ENCODE results near the gene NUDT9.
"Not testable (repeated sequence)": the region's sequence is repeated elsewhere in the genome, so short reads cannot be mapped to it uniquely, and the experiment has no call there.

The NUDT9 gene

GRCh38 chr4:87422104-87423052 is at the start of gene NUDT9:
NUDT9 (plus strand) TSS chr4:87422573; CDS start chr4:87422906, 333 bp downstream.
- DNase-seq (ENCODE audit: low read depth in 2 of 2) = peak; percentile 70 to 82

GRCh38 chr4:87375719-87376291 is 46.6 kb upstream of the NUDT9 start:
- DNase-seq (ENCODE audit: low read depth in 2 of 2) = no peak

- no peak for DNase-seq (ENCODE audit: low read depth in 2 of 2)
Observed at GRCh38 chr4:87377816-87378215, 44.6 kb upstream of the NUDT9 start.

- DNase-seq (ENCODE audit: low read depth in 2 of 2) = no peak
Observed at GRCh38 chr4:87382116-87382515, 40.3 kb upstream of the NUDT9 start.

GRCh38 chr4:87382931-87383330 is 39.4 kb upstream of the NUDT9 start:
- DNase-seq (ENCODE audit: low read depth in 2 of 2) = no peak

- DNase-seq (ENCODE audit: low read depth in 2 of 2) = not testable (repeated sequence)
Observed at GRCh38 chr4:87384466-87385132, 37.8 kb upstream of the NUDT9 start.

- no peak for DNase-seq (ENCODE audit: low read depth in 2 of 2)
Observed at GRCh38 chr4:87387237-87387636, 35.1 kb upstream of the NUDT9 start.

- DNase-seq (ENCODE audit: low read depth in 2 of 2) = no peak
Observed at GRCh38 chr4:87388901-87389300, 33.5 kb upstream of the NUDT9 start.

GRCh38 chr4:87390055-87390454 is 32.3 kb upstream of the NUDT9 start:
- not testable (repeated sequence) for DNase-seq (ENCODE audit: low read depth in 2 of 2)

- no peak for DNase-seq (ENCODE audit: low read depth in 2 of 2)
Observed at GRCh38 chr4:87390551-87390890, 31.9 kb upstream of the NUDT9 start.

- DNase-seq (ENCODE audit: low read depth in 2 of 2) = peak; percentile 61 to 63
Observed at GRCh38 chr4:87390891-87391575, 31.3 kb upstream of the NUDT9 start, which contains the start of gene HSD17B11. HSD17B11 (minus strand) TSS chr4:87391188; CDS start chr4:87391070, 118 bp downstream.

GRCh38 chr4:87391576-87392054 is 30.8 kb upstream of the NUDT9 start:
- no peak for DNase-seq (ENCODE audit: low read depth in 2 of 2)

GRCh38 chr4:87392183-87392582 is 30.2 kb upstream of the NUDT9 start:
- no peak for DNase-seq (ENCODE audit: low read depth in 2 of 2)

GRCh38 chr4:87395073-87395472 is 27.3 kb upstream of the NUDT9 start:
- not testable (repeated sequence) for DNase-seq (ENCODE audit: low read depth in 2 of 2)

GRCh38 chr4:87395851-87396250 is 26.5 kb upstream of the NUDT9 start:
- not testable (repeated sequence) for DNase-seq (ENCODE audit: low read depth in 2 of 2)

GRCh38 chr4:87399148-87399547 is 23.2 kb upstream of the NUDT9 start:
- DNase-seq (ENCODE audit: low read depth in 2 of 2) = no peak

- DNase-seq (ENCODE audit: low read depth in 2 of 2) = no peak
Observed at GRCh38 chr4:87399954-87400353, 22.4 kb upstream of the NUDT9 start.

- DNase-seq (ENCODE audit: low read depth in 2 of 2) = not testable (repeated sequence)
Observed at GRCh38 chr4:87403732-87404131, 18.6 kb upstream of the NUDT9 start.

GRCh38 chr4:87405211-87405820 is 17.1 kb upstream of the NUDT9 start:
- no peak for DNase-seq (ENCODE audit: low read depth in 2 of 2)

GRCh38 chr4:87406462-87406861 is 15.9 kb upstream of the NUDT9 start:
- no peak for DNase-seq (ENCODE audit: low read depth in 2 of 2)

GRCh38 chr4:87406902-87407301 is 15.5 kb upstream of the NUDT9 start:
- not testable (repeated sequence) for DNase-seq (ENCODE audit: low read depth in 2 of 2)
